ENCODE data around the gene PRM1. TPM values are rescaled to one million over a fixed set of nuclear protein-coding genes. Genes with fewer than 3 reads are reported as not detected.
A peak's percentile ranks its signal among the peaks of the same experiment; 100 is the strongest.

Gene PRM1
- total RNA-seq, 1 experiment from 2014 or later = not detected

GRCh38 chr16:11298143-11298900, 17.2 kb upstream of the PRM1 start:
- intact Hi-C loops (cut with micrococcal nuclease; ENCODE audit: unreplicated experiment) = loop anchor here (5.0 kb wide), 1 partner anchor 41 kb away; the partner anchor contains the start of gene SOCS1
- H3K4me3 Mint-ChIP-seq (ENCODE audit: low read depth, unreplicated experiment) = no peak overlapping the region
- CTCF ChIA-PET = interaction anchor here (0.7 to 2.0 kb wide), 7 partner anchors 11 to 327 kb away, joined by 3 to 20 read pairs (median 5); partner anchors contain the start of gene SOCS1
- peaks cover 4% of the 10 kb centered on the region for H3K27me3 Mint-ChIP-seq (ENCODE audit: unreplicated experiment)
- TF ChIP-seq CTCF (IDR thresholded peaks at IDR 0.05; ENCODE audit: unreplicated experiment) = no peak
- H3K27ac Mint-ChIP-seq (ENCODE audit: unreplicated experiment) = no peak overlapping the region
- H3K36me3 Mint-ChIP-seq (ENCODE audit: insufficient read depth, unreplicated experiment) = peaks cover 1% of the 10 kb centered on the region
- H3K4me1 Mint-ChIP-seq (ENCODE audit: low read depth, unreplicated experiment) = peaks cover 19% of the 10 kb centered on the region
- no TSS peak for BruUV-seq (replicated peaks)
- H3K9me3 Mint-ChIP-seq (ENCODE audit: low read depth, unreplicated experiment) = no peaks in the 10 kb centered on the region
- no peak for DNase-seq

- intact Hi-C loops (cut with micrococcal nuclease; ENCODE audit: unreplicated experiment) = loop anchor here (5.0 kb wide), 1 partner anchor 40 kb away; the partner anchor contains the start of gene SOCS1
- CTCF ChIA-PET = interaction anchor here (0.6 to 2.0 kb wide), 9 partner anchors 11 to 326 kb away, joined by 3 to 20 read pairs (median 5); partner anchors contain the start of gene SOCS1
- Mint-ChIP-seq H3K36me3 (ENCODE audit: insufficient read depth, unreplicated experiment) (no peaks in the 10 kb centered on the region), H3K27me3 (ENCODE audit: unreplicated experiment) (peaks cover 11% of the 10 kb centered on the region), H3K4me1 (ENCODE audit: low read depth, unreplicated experiment) (peaks cover 13% of the 10 kb centered on the region), H3K4me3 (ENCODE audit: low read depth, unreplicated experiment) (peak overlapping the region; percentile 6), H3K9me3 (ENCODE audit: low read depth, unreplicated experiment) (no peaks in the 10 kb centered on the region), H3K27ac (ENCODE audit: unreplicated experiment) (no peak overlapping the region)
- TF ChIP-seq CTCF (IDR thresholded peaks at IDR 0.05; ENCODE audit: unreplicated experiment) = no peak
- peak; percentile 81 for DNase-seq
- BruUV-seq (replicated peaks) = no TSS peak
Measured at GRCh38 chr16:11297492-11298142, 16.5 kb upstream of the PRM1 start.

GRCh38 chr16:11296706-11297491, 15.8 kb upstream of the PRM1 start:
- no peaks in the 10 kb centered on the region for H3K9me3 Mint-ChIP-seq (ENCODE audit: low read depth, unreplicated experiment)
- no TSS peak for BruUV-seq (replicated peaks)
- DNase-seq = no peak
- peaks cover 13% of the 10 kb centered on the region for H3K4me1 Mint-ChIP-seq (ENCODE audit: low read depth, unreplicated experiment)
- peaks cover 14% of the 10 kb centered on the region for H3K27me3 Mint-ChIP-seq (ENCODE audit: unreplicated experiment)
- H3K36me3 Mint-ChIP-seq (ENCODE audit: insufficient read depth, unreplicated experiment) = no peaks in the 10 kb centered on the region
- no peak overlapping the region for H3K27ac Mint-ChIP-seq (ENCODE audit: unreplicated experiment)
- CTCF ChIA-PET = interaction anchor here (0.6 to 2.0 kb wide), 8 partner anchors 17 to 326 kb away, joined by 3 to 20 read pairs (median 5); partner anchors contain the start of gene SOCS1
- intact Hi-C loops (cut with micrococcal nuclease; ENCODE audit: unreplicated experiment) = loop anchor here (5.0 kb wide), 1 partner anchor 40 kb away; the partner anchor contains the start of gene SOCS1
- peak overlapping the region; percentile 6 for H3K4me3 Mint-ChIP-seq (ENCODE audit: low read depth, unreplicated experiment)
- TF ChIP-seq CTCF (IDR thresholded peaks at IDR 0.05; ENCODE audit: unreplicated experiment) = no peak

GRCh38 chr16:11296351-11296705, 15.2 kb upstream of the PRM1 start:
- peaks cover 20% of the 10 kb centered on the region for H3K27me3 Mint-ChIP-seq (ENCODE audit: unreplicated experiment)
- TF ChIP-seq CTCF (IDR thresholded peaks at IDR 0.05; ENCODE audit: unreplicated experiment) = no peak
- CTCF ChIA-PET = interaction anchor here (0.9 to 2.0 kb wide), 3 partner anchors 40 to 75 kb away, joined by 5 to 20 read pairs (median 6); partner anchors contain the start of gene SOCS1
- no peaks in the 10 kb centered on the region for H3K36me3 Mint-ChIP-seq (ENCODE audit: insufficient read depth, unreplicated experiment)
- no TSS peak for BruUV-seq (replicated peaks)
- H3K4me3 Mint-ChIP-seq (ENCODE audit: low read depth, unreplicated experiment) = no peak overlapping the region
- intact Hi-C loops (cut with micrococcal nuclease; ENCODE audit: unreplicated experiment) = loop anchor here (5.0 kb wide), 1 partner anchor 39 kb away; the partner anchor contains the start of gene SOCS1
- no peak overlapping the region for H3K27ac Mint-ChIP-seq (ENCODE audit: unreplicated experiment)
- H3K9me3 Mint-ChIP-seq (ENCODE audit: low read depth, unreplicated experiment) = no peaks in the 10 kb centered on the region
- H3K4me1 Mint-ChIP-seq (ENCODE audit: low read depth, unreplicated experiment) = peaks cover 13% of the 10 kb centered on the region
- DNase-seq = no peak
